Activated CD4-positive, alpha-beta T cell treated with anti-CD3 and anti-CD28 coated beads, Interleukin-2, amount 50 U/mL, for 24 hours (primary cell): ENCODE results near the gene RGS7.
"Not testable (repeated sequence)": the region's sequence is repeated elsewhere in the genome, so short reads cannot be mapped to it uniquely, and the experiment has no call there.

Experiments used
- DNase-seq, 2 donors: peaks; one replicate each; pipeline ENCODE4 v3.0.0-alpha.2; 2020; ENCODE audit warnings: low read depth in 1 of 2, low spot score in 1 of 2

RGS7 gene

DNA sequence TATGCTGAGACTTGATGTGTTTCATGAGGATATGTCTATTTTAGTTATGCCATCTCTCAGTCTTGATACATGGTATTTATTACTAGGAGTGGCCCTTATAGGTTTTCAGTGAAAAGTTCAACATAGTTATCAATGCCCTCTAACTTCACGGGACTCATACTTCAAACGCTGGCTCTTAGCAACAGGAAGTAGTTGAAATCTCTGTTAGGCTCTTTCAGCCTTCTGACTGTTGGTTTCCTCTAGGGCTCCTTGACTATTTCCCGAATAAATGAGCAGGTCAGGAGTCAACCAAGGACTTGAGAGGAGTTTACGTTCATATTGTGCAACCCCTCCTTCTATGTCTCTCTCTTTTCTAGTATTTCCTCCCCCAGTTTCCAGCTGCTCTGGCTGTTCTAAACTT, 141.8 kb downstream of the RGS7 start:
- DNase-seq = no peak

DNA sequence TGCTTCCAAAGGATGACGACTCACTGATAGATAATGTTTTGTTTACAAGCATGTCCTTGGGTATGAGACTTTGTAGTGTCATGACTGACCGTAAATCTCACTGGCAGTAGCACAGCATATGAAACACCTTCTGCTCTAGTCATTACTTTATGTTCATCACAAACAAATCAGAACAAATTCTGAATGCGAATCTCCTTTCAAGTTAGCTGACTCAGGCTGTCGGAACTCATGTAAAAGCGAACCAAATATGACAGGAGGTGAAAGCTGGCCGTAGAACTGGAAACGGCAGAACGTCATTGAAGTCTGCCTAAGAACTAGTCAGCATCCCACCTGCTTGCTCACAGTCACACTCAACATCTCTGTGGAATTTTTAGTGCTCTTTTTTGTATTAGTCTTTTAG, 143.9 kb downstream of the RGS7 start:
- no peak for DNase-seq

DNA sequence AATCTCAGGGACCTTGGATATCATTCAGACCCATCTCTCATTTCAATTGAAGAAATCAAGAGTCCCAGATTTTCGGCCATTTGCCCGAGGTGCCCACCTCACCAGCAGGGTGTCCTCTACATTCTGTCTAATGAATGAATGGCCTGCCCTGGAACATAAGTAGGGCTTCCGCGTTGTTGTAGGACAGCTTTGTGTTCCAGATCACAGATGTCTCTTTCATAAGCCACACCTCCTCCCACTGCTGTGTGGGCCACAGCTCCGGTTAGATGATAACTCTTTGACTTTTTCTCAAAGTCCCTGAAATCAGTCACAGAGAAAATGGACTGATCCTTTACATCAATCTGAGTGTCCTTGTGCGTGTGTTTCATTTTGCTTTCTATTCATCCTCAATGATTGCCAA, 144.4 kb downstream of the RGS7 start:
- DNase-seq = no peak

DNA sequence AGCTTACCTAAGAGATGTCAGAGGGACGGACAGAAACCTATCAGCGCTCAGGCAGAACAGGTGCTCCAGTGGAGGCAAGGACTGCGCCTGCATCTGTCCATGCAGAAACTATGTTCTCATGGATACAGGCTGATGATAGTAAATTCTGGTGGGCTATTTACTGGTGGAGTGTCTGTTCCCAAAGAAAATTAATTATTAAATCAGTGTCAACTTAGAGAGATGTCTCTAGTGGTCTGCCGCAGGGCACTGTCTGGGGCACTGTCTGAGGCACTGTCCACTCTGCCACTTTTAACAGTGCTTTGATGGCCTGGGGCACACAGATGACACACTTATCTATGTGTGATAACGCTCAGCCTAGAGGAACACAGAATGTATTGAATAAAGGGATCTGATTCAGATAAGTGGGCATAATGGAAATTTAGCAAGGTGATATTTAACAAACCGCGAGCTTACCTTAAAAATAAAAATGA, 148.1 kb downstream of the RGS7 start:
- no peak for DNase-seq

DNA sequence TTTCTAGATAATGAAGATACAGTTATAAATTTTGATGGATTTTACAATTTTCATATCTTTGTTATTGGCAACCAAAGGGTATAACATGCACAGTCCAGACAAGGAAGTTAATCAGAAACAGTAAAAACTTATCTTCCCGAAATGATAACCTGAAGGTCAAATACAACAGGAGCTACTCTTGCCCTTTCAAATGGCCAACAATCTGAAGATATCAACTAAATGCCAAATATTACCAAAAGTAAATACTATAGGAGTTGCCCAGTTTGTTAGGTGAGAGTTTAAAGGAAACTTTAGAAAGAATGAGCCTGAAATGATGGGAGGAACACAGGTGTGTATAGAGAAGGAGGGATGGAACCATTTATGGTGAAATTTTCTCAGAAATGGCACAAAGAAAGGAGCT, 153.2 kb downstream of the RGS7 start:
- no peak for DNase-seq

DNA sequence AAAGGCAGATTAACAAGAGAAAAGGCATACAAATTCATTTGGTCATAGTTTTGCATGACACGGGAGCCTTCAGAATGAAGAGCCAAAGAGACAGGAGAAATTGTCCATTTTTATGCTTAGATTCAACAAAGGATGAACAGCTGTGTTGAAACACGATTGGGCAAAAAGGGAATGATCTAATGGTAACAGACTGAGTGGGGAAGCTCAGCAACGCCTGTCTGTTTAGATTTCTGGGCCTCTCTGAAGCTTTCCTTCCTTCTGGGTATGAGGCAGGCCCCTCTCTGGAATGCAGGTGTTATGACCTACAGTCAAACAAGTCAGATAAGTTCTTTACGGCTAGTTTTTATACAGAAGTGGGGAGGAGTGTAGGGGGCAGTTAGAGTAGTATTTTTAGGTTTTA, 154.6 kb downstream of the RGS7 start:
- no peak for DNase-seq

DNA sequence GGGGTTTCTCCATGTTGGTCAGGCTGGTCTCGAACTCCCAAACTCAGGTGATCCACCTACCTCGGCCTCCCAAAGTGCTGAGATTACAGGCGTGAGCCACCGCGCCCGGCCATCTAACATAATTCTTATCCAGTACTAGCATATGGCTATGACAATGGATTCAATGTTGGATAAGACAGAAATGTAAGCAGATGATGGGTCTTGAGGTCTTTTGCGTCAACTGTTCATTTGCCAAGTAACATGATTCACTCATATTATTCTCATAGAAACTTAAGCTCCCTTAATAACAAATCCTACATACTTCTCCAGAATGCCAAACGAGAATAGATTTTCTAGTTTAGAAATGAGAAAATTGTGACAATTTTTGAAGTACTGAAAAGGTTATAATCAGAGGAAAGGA, 170.3 kb downstream of the RGS7 start:
- DNase-seq = no peak

DNA sequence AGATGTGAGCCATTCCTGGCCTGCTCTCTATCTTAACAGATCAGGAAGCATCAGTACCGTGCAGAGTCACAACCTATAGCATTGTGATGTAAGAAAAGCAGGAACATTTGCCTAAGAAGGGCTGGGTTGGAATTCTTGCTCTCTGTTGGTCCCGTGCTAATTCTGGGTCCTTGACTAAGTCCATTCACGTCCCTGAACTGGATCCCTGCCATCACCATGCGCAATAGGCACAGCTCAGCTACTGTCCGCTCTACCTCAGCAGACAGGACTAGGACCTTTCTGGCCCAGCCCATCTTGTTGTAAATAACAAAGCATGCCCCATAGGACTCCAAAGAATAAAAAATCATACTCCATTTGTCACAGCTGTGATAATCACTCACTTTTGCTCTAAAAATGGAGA, 175.0 kb downstream of the RGS7 start:
- DNase-seq = no peak

DNA sequence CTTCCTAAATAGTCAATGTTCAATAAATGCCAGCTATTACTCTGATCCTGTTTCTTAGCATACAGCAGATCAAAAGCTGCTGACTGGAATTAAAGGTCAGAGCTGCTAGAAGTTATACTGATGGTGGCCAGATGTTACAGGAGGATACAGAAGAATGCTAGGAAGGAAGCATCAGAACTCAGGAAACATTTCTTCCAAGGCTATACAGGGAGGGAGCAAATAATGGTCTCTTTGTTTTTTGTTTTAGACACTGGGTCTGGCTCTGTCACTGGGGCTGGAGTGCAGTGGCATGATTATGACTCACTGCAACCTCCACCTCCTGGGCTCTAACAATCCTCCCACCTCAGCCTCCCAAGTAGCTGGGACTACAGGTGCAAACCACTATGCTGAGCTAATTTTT, 175.5 kb downstream of the RGS7 start:
- DNase-seq = no peak

DNA sequence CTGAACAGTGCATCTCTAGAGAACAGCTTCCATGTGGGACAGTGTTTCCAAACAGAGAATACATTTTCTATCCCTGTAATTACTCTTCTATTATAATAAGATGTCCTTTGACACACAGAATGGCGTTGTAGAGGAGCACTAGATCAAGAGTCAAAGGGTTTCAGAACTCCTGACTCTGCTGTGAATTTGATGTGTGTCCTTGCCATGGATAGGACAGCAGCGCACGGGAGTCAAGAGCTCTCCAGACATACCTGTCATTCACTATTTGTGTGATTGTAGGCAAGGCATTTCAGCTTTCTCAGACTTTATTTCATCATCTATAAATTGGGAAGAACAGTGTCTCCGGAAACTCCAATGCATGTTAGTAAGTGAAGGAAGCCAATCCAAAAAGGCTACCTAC, 176.4 kb downstream of the RGS7 start:
- DNase-seq = no peak

DNA sequence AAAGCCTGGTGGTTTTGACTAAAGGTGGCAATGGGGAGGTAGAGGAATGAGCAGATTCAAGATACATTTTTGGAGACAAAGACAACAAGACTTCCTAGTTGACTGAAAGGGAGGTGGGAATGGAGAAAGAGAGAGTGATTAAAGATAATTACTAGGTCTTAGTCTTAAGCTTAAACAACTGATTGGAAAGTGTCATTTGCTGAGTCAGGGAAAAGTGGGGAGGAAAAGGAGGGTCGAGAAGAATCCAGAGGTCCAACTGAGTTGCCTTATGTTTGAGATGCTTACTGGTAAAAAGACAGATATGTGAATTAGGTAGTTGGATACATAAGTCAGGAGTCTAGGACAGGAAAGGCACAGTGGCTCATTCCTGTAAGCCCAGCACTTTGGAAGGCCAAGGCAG, 179.3 kb downstream of the RGS7 start:
- no peak for DNase-seq

DNA sequence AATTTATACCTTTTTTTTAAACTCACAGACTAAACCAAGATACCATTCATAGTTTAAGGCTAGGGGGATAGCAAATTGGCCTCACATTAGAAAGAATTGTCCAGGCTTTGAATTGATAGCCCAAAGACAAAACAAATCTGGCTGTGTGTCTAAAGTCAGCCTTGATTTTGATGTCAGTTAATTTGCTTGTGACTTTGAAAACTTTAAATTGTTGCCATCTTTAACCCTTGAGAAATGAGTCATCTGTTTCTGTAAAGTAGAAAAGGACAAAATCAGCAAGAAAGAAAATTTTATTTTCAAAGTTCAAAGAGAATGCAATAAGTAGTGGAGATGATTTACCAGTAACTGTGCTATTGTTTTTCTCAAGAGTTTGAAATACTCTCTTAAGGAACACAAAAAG, 184.5 kb downstream of the RGS7 start:
- no peak for DNase-seq

DNA sequence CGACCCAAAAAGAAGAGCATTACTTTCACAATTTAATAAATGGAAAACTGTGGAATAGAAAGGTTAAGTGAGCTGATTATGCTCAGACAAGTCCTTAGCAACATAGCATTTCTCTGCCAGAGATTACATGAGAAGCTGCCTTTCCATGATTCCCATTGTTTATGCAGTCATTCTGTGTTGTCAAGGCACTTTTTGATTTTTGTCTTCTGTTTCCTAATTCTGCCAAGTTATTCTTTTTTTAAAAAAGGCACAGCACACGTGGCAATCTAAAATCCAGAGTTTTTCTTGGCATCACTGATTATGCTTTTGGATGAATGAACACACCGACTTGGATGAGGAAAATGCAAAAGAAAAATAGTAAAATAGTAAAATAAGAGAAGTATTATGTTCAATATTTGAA, 185.0 kb downstream of the RGS7 start:
- no peak for DNase-seq

DNA sequence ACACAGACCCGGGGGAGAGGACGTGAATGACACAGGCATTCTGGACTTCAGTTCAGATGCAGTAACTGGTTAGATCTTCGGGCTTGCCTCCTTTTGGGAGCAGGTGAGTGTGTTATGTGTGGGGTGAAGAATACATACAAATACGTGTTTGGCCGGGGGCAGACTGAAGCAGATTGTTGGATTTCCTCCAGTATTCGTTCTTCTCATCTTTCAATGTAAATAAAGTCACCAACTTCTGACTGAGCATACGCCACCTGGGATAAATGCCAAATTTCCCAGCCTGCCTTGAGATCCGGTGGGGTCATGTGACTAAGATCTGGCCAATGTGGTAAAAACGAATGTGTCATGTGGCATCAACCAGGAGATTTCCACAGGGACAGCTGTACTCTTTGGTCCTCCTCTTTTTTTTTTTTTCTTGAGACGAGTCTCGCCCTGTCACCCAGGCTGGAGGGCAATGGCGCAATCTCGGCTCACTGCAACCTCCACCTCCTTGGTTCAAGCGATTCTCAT, 189.8 kb downstream of the RGS7 start:
- no peak for DNase-seq

DNA sequence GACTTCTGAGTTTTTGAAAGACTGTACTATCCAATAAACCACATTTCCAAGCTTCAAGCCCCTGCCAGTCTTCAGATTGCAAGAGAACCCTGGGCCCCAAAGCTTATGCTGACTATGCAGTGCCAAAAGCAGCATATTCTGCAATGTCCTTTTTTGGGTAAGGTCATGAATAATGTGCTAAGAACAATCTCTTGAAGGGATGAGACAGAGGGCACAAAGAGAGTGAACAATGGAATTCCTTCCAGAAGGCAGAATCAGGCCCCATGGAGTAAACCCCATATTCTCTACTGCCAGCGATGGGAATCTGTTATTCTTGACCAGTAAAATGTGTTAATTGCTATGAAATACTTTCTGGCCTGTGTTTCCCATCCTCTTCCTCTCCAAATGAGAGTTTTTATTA, 190.4 kb downstream of the RGS7 start:
- no peak for DNase-seq

DNA sequence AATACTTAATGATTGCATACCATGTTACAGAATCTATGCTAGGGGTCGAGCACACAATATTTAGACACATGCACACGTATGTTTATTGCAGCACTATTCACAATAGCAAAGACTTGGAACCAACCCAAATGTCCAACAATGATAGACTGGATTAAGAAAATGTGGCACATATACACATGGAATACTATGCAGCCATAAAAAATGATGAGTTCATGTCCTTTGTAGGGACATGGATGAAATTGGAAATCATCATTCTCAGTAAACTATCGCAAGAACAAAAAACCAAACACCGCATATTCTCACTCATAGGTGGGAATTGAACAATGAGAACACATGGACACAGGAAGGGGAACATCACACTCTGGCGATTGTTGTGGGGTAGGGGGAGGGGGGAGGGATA, 191.7 kb downstream of the RGS7 start:
- DNase-seq = not testable (repeated sequence)

DNA sequence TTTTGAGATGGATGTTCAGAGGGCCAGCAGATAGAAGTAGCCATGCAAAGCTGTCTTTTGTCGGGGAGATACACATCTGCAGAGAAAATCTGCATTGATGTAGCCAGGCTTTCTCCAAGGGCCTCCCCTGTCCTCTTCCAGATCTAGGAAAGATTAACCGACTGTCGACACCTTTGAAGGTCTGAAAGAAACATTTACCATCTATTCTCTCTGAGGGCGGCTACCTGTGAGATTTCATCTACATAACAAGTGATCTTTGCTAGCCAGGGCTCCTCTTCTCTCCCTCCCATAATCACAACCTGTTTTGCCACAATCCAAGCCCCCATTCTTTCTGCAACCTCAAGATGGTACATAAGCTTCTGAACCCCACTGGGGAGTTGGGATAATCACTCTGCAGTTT, 193.6 kb downstream of the RGS7 start:
- DNase-seq = no peak

DNA sequence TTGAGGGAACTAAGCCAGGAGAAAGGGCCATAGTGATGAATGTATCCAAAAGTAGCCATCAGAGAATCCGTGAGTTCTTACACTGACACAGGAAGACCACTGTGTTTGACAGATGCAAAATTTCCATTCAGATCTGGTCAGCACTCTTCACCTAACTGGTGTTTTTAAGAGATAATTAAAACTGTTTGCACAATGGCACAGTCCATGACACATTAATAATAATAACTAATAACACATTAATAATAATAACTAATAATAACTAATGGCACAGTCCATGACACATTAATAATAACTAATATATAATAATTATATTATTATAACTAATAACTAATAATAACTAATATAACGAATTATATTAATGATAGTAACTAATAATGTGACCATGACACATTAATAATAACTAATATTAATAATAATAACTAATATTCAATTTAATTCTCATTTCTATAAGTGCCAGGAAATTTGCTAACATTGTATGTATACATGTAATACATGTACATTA, 195.8 kb downstream of the RGS7 start:
- DNase-seq = no peak

DNA sequence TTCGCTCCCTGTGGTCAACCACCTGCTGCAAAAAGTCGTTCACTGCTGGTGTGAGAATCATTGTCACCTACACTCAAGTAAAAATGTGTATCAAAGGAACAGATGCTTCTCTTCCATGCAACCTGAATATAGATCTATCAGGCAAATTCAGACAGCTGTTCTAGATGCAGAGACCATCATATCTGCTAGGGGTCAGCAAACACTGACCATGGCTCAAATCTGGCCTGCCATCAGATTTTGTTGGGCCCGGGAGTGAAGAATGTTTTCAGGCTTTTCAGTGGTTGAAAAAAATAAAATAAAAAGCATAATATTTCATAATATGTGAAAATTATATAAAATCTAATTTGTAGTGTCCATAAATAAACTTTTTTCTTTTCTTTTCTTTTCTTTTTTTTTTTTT, 199.6 kb downstream of the RGS7 start:
- no peak for DNase-seq

DNA sequence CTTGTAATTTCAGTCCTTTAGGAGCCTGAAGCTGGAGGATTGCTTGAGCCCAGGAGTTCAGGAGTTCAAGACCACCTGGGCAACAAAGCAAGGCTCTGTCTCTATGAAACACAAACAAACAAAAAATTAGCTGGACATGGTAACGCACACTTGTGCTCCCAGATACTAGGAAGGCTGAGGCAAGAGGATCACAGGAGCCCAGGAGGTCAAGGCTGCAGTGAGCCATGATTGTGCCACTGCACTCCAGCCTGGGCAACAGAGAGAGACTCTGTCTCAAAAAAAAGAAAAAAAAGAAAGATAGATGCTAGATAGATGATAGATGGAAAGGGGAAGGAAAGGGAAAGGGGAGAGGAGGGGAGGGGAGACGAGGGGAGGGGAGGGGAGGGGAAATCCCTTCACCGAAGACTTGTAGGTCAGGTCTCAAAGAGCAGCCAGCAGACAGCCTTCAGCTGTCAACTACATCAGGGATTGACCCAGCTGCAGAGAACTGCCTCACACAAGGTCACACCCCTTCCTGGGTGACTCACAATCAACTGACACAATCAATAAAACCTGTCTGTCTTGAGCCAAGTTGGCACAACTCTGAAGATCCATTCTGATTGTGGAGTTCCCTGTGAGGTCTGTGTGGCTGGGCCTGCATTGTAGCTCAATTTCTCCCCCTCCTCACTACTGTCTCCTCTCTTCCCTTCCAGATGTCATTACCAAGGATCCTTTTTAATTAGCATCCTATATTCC, 200.6 kb downstream of the RGS7 start:
- no peak for DNase-seq

DNA sequence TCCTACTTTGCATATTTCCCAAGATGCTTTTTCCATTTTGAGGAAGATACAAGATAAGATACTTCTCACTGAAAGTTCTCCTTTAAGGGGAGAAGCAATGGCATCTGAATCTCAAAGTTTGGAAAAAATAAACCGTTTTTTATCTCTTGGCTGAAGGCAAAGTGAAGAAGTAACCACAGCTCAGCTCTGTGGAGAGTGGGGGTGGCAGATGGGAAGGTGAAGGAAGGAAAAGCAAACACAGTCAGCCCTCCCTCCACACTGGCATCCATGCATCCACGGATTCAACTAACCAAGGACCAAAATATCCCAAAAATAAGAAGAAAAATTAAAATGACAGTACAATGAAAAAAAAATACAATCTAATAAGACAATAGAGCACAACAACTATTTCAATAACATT, 211.1 kb downstream of the RGS7 start:
- DNase-seq = no peak

DNA sequence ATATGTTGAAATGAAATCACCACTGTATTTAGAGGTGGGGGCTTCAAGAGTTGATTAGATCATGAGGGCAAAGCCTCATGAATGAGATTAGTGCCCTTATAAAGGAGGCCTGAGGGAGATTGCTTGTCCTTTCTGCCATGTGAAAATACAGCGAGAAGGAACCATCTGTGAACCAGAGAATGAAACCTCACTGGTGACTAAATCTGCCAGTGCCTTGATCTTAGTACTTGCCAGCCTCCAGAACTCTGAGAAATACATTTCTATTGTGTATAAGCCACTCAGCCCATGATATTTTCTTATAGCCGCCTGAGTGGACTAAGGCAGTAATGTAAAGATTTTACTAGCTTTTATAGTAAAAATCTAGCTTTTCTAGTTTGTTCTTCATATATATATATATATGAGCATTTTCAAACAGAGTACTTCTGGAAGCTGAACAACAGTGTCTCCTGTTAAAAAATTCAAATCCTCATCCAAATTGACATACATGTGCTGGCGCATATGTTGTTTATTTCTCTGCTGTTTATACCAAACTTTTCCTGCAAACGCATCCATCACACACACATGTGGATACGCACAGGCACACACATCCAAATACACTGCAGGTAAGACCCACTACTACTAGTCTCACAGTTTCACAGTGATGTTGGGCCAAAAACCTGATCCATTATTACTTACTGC, 213.1 kb downstream of the RGS7 start:
- DNase-seq = no peak

DNA sequence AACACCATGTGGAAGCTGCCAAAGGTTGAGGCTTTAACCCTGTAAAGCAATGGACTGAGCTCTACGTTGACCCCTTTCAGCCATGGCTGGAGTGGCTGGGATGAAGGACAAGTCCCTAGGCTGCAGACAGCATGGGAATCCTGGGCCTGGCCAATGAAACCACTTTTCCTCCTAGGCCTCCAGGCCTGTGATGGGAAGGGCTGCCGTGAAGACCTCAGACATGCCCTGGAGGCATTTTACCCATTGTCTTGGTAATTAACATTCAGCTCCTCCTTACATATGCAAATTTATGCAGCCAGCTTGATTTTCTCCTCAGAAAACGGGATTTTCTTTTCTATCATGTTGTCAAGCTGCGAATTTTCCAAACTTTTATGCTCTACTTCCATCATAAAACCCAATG, 214.5 kb downstream of the RGS7 start:
- DNase-seq = no peak
